T-helper 17 cell (primary cell): ENCODE data around the gene F10. TPM values are rescaled to one million over a fixed set of nuclear protein-coding genes. Genes with fewer than 3 reads are reported as not detected.
A peak's percentile ranks its signal among the peaks of the same experiment; 100 is the strongest.

ENCODE experiments used
- ATAC-seq: fragments of 150-1000 bp; cut with Tn5 transposase; 2 replicates; pipeline ENCODE4 v1.10.0; 2021; ENCODE audit warnings: mild to moderate bottlenecking, moderate library complexity
- DNase-seq, 3 donors: peaks; one replicate each; pipeline versions ENCODE4 v3.0.0 to v3.0.0-alpha.2; 2020 to 2021
- H3K9me3 ChIP-seq: one replicate; pipeline ENCODE4 v1.7.0; 2013; ENCODE audit warnings: low read length, mild to moderate bottlenecking; ENCODE audit not compliant: control insufficient read depth, poor library complexity, severe bottlenecking
- H3K27ac Mint-ChIP-seq: one replicate; pipeline ENCODE4 v1.8.0; 2022; ENCODE audit warnings: mild to moderate bottlenecking, moderate library complexity, mixed read lengths
- H3K27me3 Mint-ChIP-seq: one replicate; pipeline ENCODE4 v1.8.0; 2022; ENCODE audit warnings: mixed read lengths
- H3K36me3 Mint-ChIP-seq: one replicate; pipeline ENCODE4 v1.8.0; 2022; ENCODE audit warnings: low read depth, mixed read lengths
- H3K4me1 Mint-ChIP-seq: one replicate; pipeline ENCODE4 v1.8.0; 2022; ENCODE audit warnings: mild to moderate bottlenecking, mixed read lengths
- H3K4me3 Mint-ChIP-seq: one replicate; pipeline ENCODE4 v1.8.0; 2022; ENCODE audit warnings: mild to moderate bottlenecking, moderate library complexity, mixed read lengths
- total RNA-seq, 4 donors: library from RNA in 2 of 4; stranded (reverse) in 2 of 4; gene quantifications; one replicate each; pipeline ENCODE4 v1.2.3 and lab custom pipeline; 2022 to 2026

Gene F10
- total RNA-seq, 2 donors from 2014 or later: not detected

- ATAC-seq: no peak
- no peaks in the 10 kb centered on the region for H3K9me3 ChIP-seq
- Mint-ChIP-seq H3K4me1 (peaks cover 2% of the 10 kb centered on the region), H3K27me3 (no peaks in the 10 kb centered on the region), H3K27ac (peak overlapping the region; percentile 8), H3K36me3 (peaks cover 6% of the 10 kb centered on the region), H3K4me3 (no peak overlapping the region)
- DNase-seq: no peak
Observed at GRCh38 chr13:113082198-113083021, 40.2 kb upstream of the F10 start.

GRCh38 chr13:113083022-113083373, 39.6 kb upstream of the F10 start:
- Mint-ChIP-seq H3K36me3 (peaks cover 2% of the 10 kb centered on the region), H3K27me3 (no peaks in the 10 kb centered on the region)
- DNase-seq: no peak

GRCh38 chr13:113083402-113084061, 39.1 kb upstream of the F10 start:
- no peaks in the 10 kb centered on the region for H3K27me3 Mint-ChIP-seq
- DNase-seq (no peak), ATAC-seq (no peak)
- peaks cover 2% of the 10 kb centered on the region for H3K36me3 Mint-ChIP-seq
- peaks cover 2% of the 10 kb centered on the region for H3K4me1 Mint-ChIP-seq
- no peak overlapping the region for H3K4me3 Mint-ChIP-seq
- no peak overlapping the region for H3K27ac Mint-ChIP-seq
- no peaks in the 10 kb centered on the region for H3K9me3 ChIP-seq

More at GRCh38 chr13:113083022-113083373, 39.6 kb upstream of the F10 start:
- no peak overlapping the region for H3K4me3 Mint-ChIP-seq
- no peaks in the 10 kb centered on the region for H3K9me3 ChIP-seq
- ATAC-seq: no peak
- H3K4me1 Mint-ChIP-seq: peaks cover 2% of the 10 kb centered on the region
- H3K27ac Mint-ChIP-seq: no peak overlapping the region

GRCh38 chr13:113084094-113084942, 38.3 kb upstream of the F10 start:
- ATAC-seq (no peak), DNase-seq (no peak)
- H3K9me3 ChIP-seq: no peaks in the 10 kb centered on the region
- Mint-ChIP-seq H3K27me3 (no peaks in the 10 kb centered on the region), H3K27ac (no peak overlapping the region), H3K4me3 (no peak overlapping the region), H3K36me3 (peaks cover 4% of the 10 kb centered on the region), H3K4me1 (peaks cover 1% of the 10 kb centered on the region)

- Mint-ChIP-seq H3K36me3 (peaks cover 2% of the 10 kb centered on the region), H3K4me1 (no peaks in the 10 kb centered on the region), H3K27ac (no peak overlapping the region), H3K27me3 (no peaks in the 10 kb centered on the region), H3K4me3 (no peak overlapping the region)
- H3K9me3 ChIP-seq: no peaks in the 10 kb centered on the region
- no peak for ATAC-seq
- no peak for DNase-seq
Observed at GRCh38 chr13:113084943-113085540, 37.6 kb upstream of the F10 start.

- DNase-seq (no peak), ATAC-seq (no peak)
- peaks cover 2% of the 10 kb centered on the region for H3K36me3 Mint-ChIP-seq
- no peaks in the 10 kb centered on the region for H3K4me1 Mint-ChIP-seq
- H3K27ac Mint-ChIP-seq: no peak overlapping the region
- H3K27me3 Mint-ChIP-seq: no peaks in the 10 kb centered on the region
- no peak overlapping the region for H3K4me3 Mint-ChIP-seq
- no peaks in the 10 kb centered on the region for H3K9me3 ChIP-seq
Observed at GRCh38 chr13:113086031-113086750, 36.4 kb upstream of the F10 start.

- H3K4me1 Mint-ChIP-seq: no peaks in the 10 kb centered on the region
- DNase-seq (no peak), ATAC-seq (no peak)
- H3K4me3 Mint-ChIP-seq: no peak overlapping the region
- H3K27me3 Mint-ChIP-seq: no peaks in the 10 kb centered on the region
- no peaks in the 10 kb centered on the region for H3K9me3 ChIP-seq
- H3K36me3 Mint-ChIP-seq: peaks cover 2% of the 10 kb centered on the region
- H3K27ac Mint-ChIP-seq: no peak overlapping the region
Observed at GRCh38 chr13:113086991-113087922, 35.3 kb upstream of the F10 start.

- Mint-ChIP-seq H3K4me1 (no peaks in the 10 kb centered on the region), H3K36me3 (peaks cover 2% of the 10 kb centered on the region), H3K27me3 (no peaks in the 10 kb centered on the region), H3K27ac (no peak overlapping the region), H3K4me3 (no peak overlapping the region)
- H3K9me3 ChIP-seq: no peaks in the 10 kb centered on the region
- ATAC-seq (no peak), DNase-seq (no peak)
Observed at GRCh38 chr13:113087923-113088690, 34.5 kb upstream of the F10 start.

GRCh38 chr13:113088691-113089020, 33.9 kb upstream of the F10 start:
- DNase-seq (no peak), ATAC-seq (no peak)
- no peaks in the 10 kb centered on the region for H3K9me3 ChIP-seq
- Mint-ChIP-seq H3K27ac (no peak overlapping the region), H3K4me3 (no peak overlapping the region), H3K27me3 (no peaks in the 10 kb centered on the region), H3K36me3 (peaks cover 2% of the 10 kb centered on the region), H3K4me1 (no peaks in the 10 kb centered on the region)

GRCh38 chr13:113089693-113090414, 32.7 kb upstream of the F10 start:
- no peak for DNase-seq

GRCh38 chr13:113090415-113090770, 32.2 kb upstream of the F10 start:
- Mint-ChIP-seq H3K4me3 (no peak overlapping the region), H3K27ac (no peak overlapping the region), H3K4me1 (no peaks in the 10 kb centered on the region), H3K27me3 (no peaks in the 10 kb centered on the region), H3K36me3 (peaks cover 4% of the 10 kb centered on the region)
- ATAC-seq (no peak), DNase-seq (no peak)
- no peaks in the 10 kb centered on the region for H3K9me3 ChIP-seq

More at GRCh38 chr13:113089693-113090414, 32.7 kb upstream of the F10 start:
- H3K27ac Mint-ChIP-seq: no peak overlapping the region
- no peaks in the 10 kb centered on the region for H3K27me3 Mint-ChIP-seq
- H3K9me3 ChIP-seq: no peaks in the 10 kb centered on the region
- H3K36me3 Mint-ChIP-seq: peaks cover 2% of the 10 kb centered on the region
- H3K4me1 Mint-ChIP-seq: no peaks in the 10 kb centered on the region
- ATAC-seq: no peak
- no peak overlapping the region for H3K4me3 Mint-ChIP-seq
